Effector memory CD4-positive, alpha-beta T cell (primary cell): Measurements from ENCODE around the gene SYNJ2.
A peak's percentile ranks its signal among the peaks of the same experiment; 100 is the strongest.

Experiments used
- DNase-seq, 3 donors: peaks; one replicate each; pipeline ENCODE4 v3.0.0-alpha.2; 2020
- H3K27ac ChIP-seq: 2 replicates; pipeline ENCODE4 v1.7.0; 2013; ENCODE audit warnings: mild to moderate bottlenecking, low read length, moderate library complexity; ENCODE audit not compliant: insufficient read depth, poor library complexity, severe bottlenecking
- H3K27me3 ChIP-seq: replicated peaks from 2 replicates; pipeline ENCODE4 v1.7.0; 2013; ENCODE audit warnings: mild to moderate bottlenecking, low read length; ENCODE audit not compliant: insufficient read depth, control insufficient read depth, poor library complexity, severe bottlenecking
- H3K36me3 ChIP-seq: 2 replicates; pipeline ENCODE4 v1.7.0; 2013; ENCODE audit warnings: mild to moderate bottlenecking, low read length, moderate library complexity; ENCODE audit not compliant: control insufficient read depth, insufficient read depth
- H3K4me1 ChIP-seq: 2 replicates; pipeline ENCODE4 v1.7.0; 2013; ENCODE audit warnings: low read length, mild to moderate bottlenecking; ENCODE audit not compliant: control insufficient read depth, insufficient read depth, poor library complexity, severe bottlenecking
- H3K4me3 ChIP-seq: 2 replicates; pipeline ENCODE4 v1.7.0; 2013; ENCODE audit warnings: low read length, low read depth, mild to moderate bottlenecking; ENCODE audit not compliant: insufficient read depth, poor library complexity, severe bottlenecking
- H3K9me3 ChIP-seq: 2 replicates; pipeline ENCODE4 v1.7.0; 2013; ENCODE audit warnings: mild to moderate bottlenecking, low read length, moderate library complexity; ENCODE audit not compliant: control insufficient read depth

SYNJ2 gene

DNA sequence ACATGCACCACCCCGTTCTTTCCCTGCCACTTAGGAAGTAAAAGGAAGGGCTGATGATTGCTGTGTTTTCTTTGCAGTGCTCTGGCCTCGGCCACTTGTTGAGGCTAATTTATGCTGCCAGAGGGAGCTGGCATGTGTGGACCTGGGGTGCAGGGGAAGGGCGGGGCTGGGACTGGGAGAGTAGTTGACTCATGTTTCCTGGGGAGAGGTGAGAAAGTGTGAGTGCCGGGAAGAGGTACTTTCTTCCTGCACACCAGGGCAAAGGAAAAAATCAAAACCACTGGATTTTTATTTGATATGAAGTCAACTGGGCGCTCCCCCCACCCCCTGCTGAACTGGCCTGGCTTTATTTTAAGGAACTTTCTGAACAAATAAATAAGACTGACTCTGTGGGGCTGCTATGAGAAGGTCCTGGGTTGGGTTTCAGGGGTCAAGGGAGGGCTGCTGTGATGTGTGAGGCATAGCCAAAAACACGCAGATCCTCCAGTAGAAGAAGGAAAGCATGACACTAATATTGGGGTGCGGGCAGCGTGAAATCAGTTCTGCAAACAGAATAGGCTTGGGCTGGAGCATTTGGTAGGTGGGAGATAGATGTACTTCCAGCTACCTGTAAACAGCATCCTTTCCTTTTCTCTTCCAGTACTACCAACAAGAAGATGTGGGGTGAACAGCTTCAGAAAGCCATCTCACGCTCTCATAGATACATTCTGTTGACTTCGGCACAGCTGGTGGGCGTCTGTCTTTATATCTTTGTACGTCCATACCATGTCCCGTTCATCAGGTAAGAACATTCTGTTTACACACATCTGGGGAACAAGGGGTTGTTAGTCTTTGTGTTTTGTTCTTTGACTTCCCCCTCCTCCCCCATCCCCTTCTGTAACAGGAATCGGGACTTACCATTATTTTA, 87.5 kb downstream of the SYNJ2 start:
- Histone ChIP-seq H3K4me1 (no peaks in the 10 kb centered on the region), H3K9me3 (no peaks in the 10 kb centered on the region), H3K4me3 (no peak overlapping the region), H3K36me3 (peaks cover 55% of the 10 kb centered on the region), H3K27ac (no peak overlapping the region), H3K27me3 (no peaks in the 10 kb centered on the region)
- no peak for DNase-seq

DNA sequence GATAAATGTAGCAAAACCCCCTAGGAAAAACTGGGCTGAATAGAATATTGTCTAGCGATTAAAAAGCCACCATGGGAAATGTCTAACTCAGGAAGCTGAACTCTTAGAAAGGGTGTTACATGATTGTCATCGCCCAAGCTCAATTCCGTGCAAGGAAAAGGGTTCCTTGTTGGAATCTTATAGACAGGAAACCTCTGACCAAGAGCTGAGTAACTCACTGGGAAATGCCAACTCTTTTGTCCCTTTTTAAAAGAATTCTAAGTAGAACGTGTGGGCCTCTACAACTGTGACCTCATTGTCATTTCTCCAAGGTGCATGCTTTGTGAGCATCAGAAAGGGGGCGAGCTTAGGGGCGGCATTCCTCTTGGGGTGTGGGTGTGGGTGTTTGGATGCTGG, 88.1 kb downstream of the SYNJ2 start:
- Histone ChIP-seq H3K27ac (no peak overlapping the region), H3K4me1 (no peaks in the 10 kb centered on the region), H3K36me3 (peaks cover 54% of the 10 kb centered on the region), H3K4me3 (no peak overlapping the region), H3K27me3 (no peaks in the 10 kb centered on the region), H3K9me3 (no peaks in the 10 kb centered on the region)
- no peak for DNase-seq

DNA sequence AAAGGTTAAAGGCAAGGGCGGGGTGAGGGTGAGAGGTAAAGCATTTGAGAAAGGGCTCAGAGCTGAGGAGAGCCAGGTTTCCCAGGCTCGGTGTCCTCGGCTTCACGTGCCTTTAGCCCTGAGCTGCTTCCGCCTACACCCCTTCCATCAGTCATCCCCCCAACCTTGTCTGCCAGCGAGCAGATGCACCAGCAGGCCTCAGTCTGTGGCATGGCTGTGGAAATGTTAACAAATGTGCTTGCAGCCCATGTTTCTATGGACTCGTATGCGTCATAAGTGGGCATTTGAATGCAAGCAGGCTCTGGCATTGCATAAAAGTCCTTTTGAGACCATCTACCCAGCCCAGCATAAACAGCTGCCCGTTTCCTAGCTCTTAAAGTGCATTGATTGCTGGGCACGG, 88.8 kb downstream of the SYNJ2 start:
- DNase-seq, result no peak
- Histone ChIP-seq H3K36me3 (peaks cover 53% of the 10 kb centered on the region), H3K9me3 (no peaks in the 10 kb centered on the region), H3K27ac (no peak overlapping the region), H3K4me3 (no peak overlapping the region), H3K27me3 (no peaks in the 10 kb centered on the region), H3K4me1 (no peaks in the 10 kb centered on the region)

DNA sequence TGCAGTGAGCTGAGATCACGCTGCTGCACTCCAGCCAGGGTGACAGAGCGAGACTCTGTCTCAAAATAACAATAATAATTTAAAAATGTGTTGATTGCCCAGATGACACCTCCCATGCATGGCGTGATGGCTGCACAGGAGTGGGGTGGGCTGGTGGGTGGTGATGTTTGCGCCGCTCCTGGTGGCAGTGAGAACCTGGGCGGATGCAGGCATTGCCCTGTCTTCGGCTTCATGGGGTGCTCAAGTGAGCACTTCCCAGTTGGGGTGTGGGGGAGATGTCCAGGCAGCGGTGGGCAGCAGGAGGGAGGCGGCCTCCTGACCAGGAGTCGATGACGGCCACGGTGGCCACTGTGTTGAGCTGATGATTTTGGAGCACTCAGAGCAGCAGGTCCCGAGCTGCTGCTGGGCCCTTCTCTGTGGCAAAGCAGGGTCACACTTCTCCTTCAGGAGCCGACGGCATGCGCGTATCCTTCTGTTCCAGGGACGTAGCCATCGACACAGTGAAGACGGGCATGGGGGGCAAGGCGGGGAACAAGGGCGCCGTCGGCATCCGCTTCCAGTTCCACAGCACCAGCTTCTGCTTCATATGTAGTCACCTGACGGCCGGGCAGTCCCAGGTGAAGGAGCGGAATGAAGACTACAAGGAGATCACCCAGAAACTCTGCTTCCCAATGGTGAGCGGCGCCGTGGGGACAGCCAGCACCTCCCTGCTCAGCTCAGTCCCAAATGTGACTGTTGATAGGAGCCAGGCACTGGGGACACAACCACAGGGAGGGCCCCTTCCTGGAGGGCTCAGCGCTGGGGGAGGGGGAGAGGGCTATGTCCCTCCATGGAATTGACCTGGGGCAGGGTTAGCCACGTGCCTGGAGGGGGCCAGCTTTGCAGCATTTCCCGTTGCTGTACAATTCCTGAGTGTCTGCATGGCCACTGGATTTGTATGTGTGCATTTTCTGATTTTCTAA, 89.7 kb downstream of the SYNJ2 start:
- Histone ChIP-seq H3K4me3 (no peak overlapping the region), H3K36me3 (peaks cover 51% of the 10 kb centered on the region), H3K4me1 (no peaks in the 10 kb centered on the region), H3K9me3 (no peaks in the 10 kb centered on the region), H3K27ac (no peak overlapping the region), H3K27me3 (no peaks in the 10 kb centered on the region)
- no peak for DNase-seq

DNA sequence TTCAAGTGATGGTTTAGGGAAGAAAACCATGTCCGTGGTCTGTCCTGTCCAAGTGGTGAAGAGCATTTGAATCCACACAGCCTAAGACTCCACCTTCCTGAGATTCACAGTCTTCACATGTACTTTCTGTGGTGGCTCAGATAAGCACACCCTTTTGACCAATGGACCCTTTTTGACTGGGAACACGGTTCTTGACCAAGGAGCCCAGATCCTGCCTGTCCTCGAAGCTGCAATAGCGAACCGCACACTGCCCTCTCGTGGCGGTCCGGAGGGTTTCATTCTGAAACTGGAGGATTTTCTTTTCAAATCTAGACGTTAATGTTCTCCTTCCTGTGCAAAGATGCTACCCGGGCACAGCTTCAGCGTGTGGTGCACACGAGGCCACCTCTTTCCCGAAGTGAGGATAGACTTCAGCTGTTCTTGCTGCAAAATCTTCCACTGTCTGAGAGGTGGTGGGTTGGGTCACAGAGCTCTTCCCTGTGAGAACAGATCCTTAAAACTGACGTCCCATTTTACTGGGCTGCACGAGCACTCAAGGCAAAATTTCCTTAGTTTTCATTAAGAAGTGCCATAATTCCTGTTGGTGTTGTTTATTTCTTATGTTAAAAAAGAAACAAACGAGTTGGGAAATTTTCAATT, 90.5 kb downstream of the SYNJ2 start:
- peaks cover 55% of the 10 kb centered on the region for H3K36me3 ChIP-seq
- H3K27me3 ChIP-seq, result no peaks in the 10 kb centered on the region
- no peak overlapping the region for H3K4me3 ChIP-seq
- no peaks in the 10 kb centered on the region for H3K4me1 ChIP-seq
- DNase-seq, result peak; percentile 8 to 38 (median 18)
- H3K27ac ChIP-seq, result no peak overlapping the region
- H3K9me3 ChIP-seq, result no peaks in the 10 kb centered on the region

DNA sequence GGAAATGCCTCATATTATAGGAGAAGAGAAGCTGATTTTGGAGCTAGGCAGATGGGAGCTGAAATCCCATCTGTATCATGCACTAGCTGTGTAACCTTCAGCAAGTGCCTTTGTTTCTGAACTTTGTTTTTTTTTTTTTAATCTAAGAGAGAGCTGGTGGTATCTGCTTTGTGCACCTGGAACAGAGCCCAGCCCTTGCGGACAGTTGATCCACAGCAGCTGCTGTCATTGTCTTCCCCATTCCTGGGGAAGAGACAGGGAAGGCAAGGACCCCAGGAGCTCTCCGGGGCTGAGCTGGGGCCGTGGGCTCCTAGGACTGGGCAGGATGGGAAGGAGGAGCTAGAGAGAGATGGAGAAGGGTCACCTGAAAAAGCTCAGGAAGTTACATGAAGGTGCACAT, 92.1 kb downstream of the SYNJ2 start:
- DNase-seq, result no peak
- no peak overlapping the region for H3K27ac ChIP-seq
- no peaks in the 10 kb centered on the region for H3K27me3 ChIP-seq
- no peak overlapping the region for H3K4me3 ChIP-seq
- H3K4me1 ChIP-seq, result no peaks in the 10 kb centered on the region
- H3K36me3 ChIP-seq, result peaks cover 63% of the 10 kb centered on the region
- no peaks in the 10 kb centered on the region for H3K9me3 ChIP-seq

DNA sequence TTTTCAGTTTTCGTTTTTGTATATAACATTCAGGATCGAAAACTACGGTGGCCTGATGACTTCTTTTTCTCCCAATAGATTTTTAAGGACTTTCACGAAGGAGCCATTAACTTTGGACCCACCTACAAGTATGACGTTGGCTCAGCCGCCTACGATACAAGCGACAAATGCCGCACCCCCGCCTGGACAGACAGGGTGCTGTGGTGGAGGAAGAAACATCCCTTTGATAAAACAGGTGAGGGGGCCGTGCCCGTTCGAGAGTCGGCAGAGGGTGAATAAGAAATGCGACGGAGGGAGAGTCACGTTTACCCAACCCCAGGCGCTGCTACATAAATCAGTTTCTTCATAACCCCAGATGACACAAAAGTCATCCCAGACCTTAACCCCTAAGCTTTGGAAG, 94.9 kb downstream of the SYNJ2 start:
- peaks cover 58% of the 10 kb centered on the region for H3K36me3 ChIP-seq
- DNase-seq, result no peak
- no peaks in the 10 kb centered on the region for H3K9me3 ChIP-seq
- no peak overlapping the region for H3K27ac ChIP-seq
- no peaks in the 10 kb centered on the region for H3K4me1 ChIP-seq
- H3K4me3 ChIP-seq, result no peak overlapping the region
- no peaks in the 10 kb centered on the region for H3K27me3 ChIP-seq

DNA sequence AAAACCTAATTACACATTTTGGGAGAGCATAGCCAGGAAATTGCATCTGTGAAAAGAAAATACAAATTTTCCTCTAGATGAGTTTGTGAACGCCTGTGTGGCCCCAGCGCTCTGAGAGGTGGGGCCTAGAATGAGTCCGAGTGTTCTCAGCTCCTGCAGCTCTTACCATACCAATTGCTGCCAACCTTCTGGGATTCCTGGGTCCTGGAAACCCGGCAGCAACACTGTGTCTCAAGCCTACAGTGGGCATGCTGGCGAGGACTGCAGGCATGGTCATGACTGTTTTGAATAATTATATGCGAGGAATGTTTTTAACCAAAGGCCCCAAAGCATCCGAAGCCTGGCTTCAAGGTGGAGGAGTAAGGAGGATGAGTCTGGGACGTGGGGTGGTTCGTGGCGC, 96.0 kb downstream of the SYNJ2 start:
- H3K36me3 ChIP-seq, result peaks cover 57% of the 10 kb centered on the region
- no peaks in the 10 kb centered on the region for H3K27me3 ChIP-seq
- DNase-seq, result no peak
- H3K27ac ChIP-seq, result no peak overlapping the region
- no peak overlapping the region for H3K4me3 ChIP-seq
- no peaks in the 10 kb centered on the region for H3K4me1 ChIP-seq
- no peaks in the 10 kb centered on the region for H3K9me3 ChIP-seq

DNA sequence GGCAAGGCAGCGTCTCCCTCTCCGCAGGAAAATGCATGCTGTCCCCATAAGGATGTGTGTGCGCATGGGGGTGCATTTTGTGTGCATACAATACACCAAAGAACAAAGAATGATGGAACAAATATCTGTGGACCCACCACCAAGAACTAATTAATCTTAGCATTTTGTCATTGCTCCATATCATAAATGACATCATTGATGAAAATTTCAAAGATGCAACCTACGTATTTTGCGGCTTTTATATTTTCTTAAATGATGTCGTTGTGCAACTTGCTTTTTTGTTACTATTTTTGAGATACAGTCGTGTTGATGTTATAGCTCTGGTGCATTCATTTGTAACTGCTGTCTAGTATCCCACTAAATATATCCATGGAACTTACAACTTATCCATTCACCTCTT, 96.7 kb downstream of the SYNJ2 start:
- Histone ChIP-seq H3K4me1 (no peaks in the 10 kb centered on the region), H3K27ac (no peak overlapping the region), H3K4me3 (no peak overlapping the region), H3K27me3 (no peaks in the 10 kb centered on the region), H3K36me3 (peaks cover 59% of the 10 kb centered on the region), H3K9me3 (no peaks in the 10 kb centered on the region)
- DNase-seq, result no peak
